RCC 7860 (cell line): ENCODE measurements around the gene NUP54.

Experiments
- DNase-seq: peaks from one replicate; pipeline ENCODE4 v3.0.0-alpha.2; 2015; ENCODE audit warnings: low spot score
- FAIRE-seq: peaks from 2 replicates; lab custom pipeline; 2012; peaks lifted over from hg19 to GRCh38; lab: Jason Lieb, UNC

NUP54 gene

GRCh38 chr4:76074993-76075600 is 73.1 kb downstream of the NUP54 start:
- FAIRE-seq (no peak), DNase-seq (no peak)

GRCh38 chr4:76074468-76074867 is 73.7 kb downstream of the NUP54 start, which contains the start of gene ART3:
ART3 (plus strand) TSS chr4:76074709; CDS start chr4:76075890, 1,181 bp downstream.
- no peak for DNase-seq
- no peak for FAIRE-seq

GRCh38 chr4:76072760-76073159 is 75.4 kb downstream of the NUP54 start:
- DNase-seq, result no peak

GRCh38 chr4:76067652-76068286 is 80.4 kb downstream of the NUP54 start:
- FAIRE-seq (peak; percentile 68), DNase-seq (peak; percentile 34)

More at GRCh38 chr4:76072760-76073159, 75.4 kb downstream of the NUP54 start:
- no peak for FAIRE-seq

GRCh38 chr4:76066546-76066945 is 81.7 kb downstream of the NUP54 start:
- DNase-seq (no peak), FAIRE-seq (no peak)
